RKO (cell line): ENCODE results near the gene CRADD.
"Not testable (repeated sequence)": the region's sequence is repeated elsewhere in the genome, so short reads cannot be mapped to it uniquely, and the experiment has no call there.

ENCODE experiments used
- DNase-seq: peaks from one replicate; pipeline ENCODE4 v3.0.0-alpha.2; 2016; ENCODE audit warnings: low spot score

CRADD gene

DNA sequence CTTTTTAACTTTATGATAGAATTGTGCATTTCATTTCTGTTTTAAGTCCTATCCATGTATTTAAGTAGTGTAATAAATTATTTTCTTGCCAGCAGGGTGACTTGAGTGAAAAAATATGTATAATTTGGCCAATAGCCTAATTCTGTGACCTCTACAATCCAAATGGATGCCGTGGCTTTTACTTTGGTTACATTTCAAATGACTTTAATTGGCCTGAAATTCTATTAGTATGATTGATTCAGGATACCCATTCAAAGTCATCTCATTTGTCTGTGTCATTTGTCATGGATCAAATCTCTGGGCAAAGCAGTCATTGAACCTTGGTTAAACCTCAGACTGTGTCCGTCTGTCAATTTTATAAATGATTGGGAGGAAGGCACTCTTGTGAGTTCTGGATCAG is 29.6 kb downstream of the CRADD start:
- DNase-seq, result no peak

DNA sequence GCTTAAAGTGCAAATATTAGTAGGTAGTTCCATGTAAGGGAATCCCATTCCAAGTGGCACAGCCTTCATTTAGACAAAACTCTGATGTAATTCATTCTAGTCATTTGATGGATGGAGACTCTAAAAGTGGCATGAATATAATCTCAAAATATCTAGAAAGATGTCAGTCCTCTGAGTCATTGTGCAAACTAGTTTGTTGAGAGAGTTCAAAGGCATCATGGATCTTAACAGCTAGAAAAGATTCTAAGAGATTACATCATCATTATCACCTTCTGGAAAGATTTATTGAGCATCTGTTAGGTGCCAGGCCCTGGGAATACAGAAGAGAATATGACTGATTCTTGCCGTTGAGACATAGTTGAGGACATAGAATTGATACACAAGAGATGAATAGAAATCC is 30.7 kb downstream of the CRADD start:
- DNase-seq, result peak; percentile 61

DNA sequence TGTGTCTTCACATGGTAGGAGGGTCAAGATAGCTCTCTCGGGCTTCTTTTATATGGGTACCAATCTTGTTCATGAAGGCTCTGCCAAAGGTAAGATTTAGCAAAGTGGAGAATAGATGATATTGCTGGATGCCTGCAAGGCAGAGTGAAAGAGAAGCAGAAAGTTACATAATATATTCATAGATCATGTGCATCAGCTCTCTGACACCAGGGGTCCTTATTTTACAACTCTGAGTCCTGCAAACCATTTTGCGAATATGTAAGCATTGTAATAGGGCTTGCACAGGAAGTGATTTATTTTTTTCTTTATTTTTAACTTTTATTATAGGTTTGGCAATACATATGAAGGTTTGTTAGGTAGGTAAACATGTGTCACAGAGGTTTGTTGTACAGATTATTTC is 31.8 kb downstream of the CRADD start:
- DNase-seq, result no peak

DNA sequence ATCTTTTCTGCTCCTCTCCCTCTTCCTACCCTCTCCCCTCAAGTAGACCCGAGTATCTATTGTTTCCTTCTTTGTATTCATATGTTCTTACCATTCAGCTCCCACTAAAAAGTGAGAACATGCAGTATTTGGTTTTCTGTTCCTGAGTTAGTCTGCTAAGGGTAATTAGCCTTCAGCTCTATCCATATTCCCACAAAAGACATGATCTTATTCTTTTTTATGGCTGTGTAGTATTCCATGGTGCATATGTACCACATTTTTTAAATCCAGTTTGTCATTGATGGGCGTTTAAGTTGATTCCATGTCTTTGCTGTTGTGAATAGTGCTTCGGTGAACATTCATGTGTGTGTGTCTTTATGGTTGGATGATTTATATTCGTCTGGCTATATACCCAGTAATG is 32.2 kb downstream of the CRADD start:
- DNase-seq, result no peak

DNA sequence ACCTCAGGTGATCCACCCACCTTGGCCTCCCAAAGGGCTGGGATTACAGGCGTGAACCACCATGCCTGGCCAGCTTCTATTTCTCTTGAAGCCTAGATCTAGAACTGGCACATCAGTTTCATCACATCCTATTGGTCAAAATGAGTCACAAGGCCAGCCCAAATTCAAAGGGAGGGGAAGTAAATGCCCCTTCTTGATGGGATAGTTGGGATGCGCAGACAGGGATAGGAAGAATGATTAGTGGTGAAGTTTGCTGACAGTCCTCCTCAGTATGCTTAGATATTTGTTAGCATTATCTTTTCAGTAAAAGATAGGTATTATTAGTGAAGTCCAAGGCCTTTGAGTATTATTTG is 33.4 kb downstream of the CRADD start:
- no peak for DNase-seq

DNA sequence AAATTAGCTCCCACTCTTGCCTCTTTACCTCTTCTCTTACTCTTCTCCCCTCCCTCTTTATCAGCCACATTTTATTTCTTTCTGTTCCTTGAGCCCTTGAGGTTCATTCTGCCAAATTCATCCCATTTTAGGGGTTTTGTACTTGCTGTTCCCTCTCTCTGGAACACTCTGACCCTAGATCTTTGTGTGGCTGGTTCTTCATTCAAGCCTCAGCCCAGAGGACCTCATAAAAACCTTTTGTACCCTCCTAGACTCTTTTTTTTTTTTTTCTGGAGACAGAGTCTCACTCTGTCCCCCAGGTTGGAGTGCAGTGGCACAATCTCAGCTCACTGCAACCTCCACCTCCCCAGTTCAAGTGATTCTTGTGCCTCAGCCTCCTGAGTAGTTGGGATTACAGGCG is 34.3 kb downstream of the CRADD start:
- not testable (repeated sequence) for DNase-seq

DNA sequence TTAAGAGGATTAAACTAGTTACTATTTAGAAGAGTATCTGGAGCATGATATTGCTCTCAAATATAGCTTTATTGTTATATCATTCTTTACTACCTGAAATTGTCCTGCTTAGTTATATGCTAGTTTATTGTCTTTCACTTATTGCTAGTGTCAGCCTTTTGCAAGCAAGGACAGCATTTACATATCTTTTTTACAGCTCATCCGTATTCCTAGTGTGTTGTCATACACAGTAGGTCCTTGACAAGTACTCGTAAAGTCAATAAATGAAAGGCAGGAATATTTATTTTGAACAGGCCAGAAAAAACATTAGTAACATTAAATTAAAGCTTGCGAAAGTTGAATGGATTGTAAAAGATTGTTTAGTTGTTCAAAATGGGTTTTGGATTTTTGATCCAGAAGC is 35.0 kb downstream of the CRADD start:
- DNase-seq, result no peak

DNA sequence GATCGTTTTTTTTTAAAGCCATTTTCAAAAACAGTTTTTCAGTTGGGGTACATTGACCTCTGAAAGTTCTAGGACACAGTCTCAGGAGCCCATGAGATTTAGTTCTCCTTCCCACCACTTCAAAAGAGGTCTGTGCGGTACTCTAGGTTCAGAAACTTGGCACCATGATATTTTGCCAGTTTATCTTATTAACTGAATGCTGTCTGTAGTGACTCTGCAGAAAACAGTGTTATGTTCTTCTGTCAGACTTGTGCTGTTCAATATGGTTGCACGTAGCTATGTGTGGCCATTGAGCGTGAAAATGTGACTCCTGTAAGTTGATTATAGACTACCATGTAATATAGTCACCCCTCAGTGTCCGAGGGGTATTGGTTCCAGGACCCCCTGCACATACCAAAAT is 35.9 kb downstream of the CRADD start:
- DNase-seq, result no peak

DNA sequence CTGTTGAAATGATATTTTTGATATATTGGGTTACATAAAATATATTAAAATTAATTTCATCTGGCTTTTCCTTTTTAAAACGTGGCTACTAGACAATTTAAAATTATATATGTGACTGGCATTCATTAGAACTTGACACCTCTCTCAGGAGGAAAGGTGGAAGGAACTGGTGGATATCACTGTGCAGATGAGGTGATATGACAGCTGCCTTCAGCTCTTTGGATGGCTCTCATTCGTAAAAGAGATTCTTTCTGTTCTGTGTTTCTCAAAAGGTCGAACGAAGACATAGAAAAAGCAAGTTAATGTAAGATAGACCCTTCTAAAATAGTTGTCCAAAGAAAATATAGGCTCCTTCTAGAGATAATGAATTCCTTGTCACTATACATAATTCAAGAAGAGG is 36.6 kb downstream of the CRADD start:
- no peak for DNase-seq

DNA sequence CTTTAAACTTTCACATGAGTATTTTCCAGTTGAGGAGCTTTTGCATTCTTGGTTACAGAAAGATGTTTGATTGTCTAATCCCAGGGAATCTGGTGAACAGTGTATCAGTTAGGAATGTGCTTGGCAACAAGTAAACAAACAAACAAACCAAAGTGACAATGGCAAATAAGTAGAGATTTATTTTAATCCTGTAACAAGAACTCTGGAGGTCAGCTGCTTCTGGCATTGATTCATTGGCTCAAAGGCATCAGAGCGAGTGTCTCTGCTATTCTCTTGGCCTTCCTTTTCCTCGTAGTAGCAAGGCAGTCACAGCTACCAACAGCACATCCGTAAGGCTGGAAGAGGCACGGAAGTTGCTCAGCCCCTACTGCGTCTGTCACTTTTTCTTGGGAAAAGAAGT is 37.2 kb downstream of the CRADD start:
- no peak for DNase-seq

DNA sequence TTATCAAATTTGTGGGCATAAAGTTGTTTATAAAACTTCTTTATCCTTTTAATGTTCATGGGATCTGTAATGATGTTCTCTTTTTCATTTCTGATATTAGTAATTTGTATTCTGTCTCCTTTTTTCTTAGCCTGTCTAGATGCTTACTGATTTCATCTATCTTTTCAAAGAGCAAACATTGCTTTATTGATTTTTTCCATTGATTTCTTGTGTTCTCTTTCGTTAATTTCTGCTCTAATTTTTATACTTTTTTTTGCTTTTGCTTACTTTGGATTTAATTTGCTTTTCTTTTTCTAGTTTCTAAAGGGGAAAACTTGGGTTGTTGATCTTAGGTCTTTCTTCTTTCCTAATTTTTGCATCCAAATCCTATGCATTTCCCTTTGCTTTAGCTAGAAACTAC is 42.5 kb downstream of the CRADD start:
- no peak for DNase-seq

DNA sequence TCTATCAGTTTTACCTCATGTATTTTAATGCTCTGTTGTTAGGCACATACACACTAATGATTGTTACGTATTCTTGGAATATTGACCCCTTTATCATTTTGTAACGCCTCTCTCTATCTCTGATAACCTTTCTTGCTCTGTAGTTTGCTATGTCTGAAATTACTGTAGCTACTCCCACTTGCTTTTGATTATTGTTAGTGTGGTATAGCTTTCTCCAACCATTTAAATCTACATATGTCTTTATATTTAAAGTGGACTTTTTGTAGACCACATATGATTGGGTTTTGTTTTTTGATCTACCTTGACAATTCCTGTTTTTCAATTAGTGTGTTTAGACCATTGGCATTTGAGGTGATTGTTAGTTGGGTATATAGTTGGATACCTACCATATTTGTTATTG is 43.4 kb downstream of the CRADD start:
- DNase-seq, result no peak

DNA sequence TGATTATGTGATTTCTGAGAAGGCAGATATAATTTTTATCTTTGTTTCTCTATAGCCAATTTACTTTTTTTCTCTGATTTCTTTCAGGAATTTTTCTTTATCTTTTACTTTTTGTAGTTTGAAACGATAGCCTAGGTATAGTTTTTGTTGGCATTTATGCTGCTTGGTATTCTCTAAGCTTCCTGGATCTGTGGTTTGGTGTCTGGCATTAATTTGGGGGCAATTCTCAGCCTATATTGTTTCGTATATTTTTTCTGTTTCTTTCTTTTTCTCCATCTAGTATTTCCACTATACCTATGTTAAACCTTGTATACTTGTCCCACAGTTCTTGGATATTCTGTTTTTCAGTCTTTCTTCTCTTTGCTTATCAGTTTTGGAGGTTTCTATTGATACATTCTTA is 45.0 kb downstream of the CRADD start:
- DNase-seq, result no peak

DNA sequence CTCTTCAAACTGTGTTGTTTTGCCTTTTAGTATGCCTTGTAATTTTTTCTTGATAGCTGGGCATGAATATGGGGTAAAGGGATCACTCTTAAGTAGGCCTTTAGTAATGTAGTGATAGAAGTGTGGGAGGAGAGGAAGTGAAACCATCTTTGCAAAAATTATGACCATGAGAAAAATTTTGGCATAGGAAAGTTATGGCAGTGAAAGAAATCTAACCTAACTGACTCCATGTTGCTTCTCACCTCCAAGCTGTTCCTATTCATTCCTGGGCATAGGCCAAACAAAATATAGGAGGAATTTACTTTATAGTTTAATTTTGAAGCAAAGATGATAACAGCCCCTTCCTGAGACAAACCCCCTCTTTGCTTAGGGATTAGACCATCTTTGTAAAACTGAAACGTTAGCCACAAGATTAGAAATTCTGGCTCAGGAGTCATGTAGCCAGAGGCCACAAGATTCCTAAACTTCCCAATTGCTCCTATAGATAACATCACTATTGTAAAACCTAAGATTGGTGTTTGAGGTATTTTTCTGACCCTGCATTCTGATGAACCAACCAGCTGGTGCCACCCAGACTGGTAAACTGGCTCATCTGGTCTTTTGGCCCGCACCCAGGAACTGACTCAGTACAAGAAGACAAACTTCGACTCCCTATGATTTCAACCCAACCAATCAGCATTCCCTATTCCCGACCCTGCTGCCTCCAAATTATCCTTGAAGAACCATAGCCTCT is 45.8 kb downstream of the CRADD start:
- peak; percentile 25 for DNase-seq

DNA sequence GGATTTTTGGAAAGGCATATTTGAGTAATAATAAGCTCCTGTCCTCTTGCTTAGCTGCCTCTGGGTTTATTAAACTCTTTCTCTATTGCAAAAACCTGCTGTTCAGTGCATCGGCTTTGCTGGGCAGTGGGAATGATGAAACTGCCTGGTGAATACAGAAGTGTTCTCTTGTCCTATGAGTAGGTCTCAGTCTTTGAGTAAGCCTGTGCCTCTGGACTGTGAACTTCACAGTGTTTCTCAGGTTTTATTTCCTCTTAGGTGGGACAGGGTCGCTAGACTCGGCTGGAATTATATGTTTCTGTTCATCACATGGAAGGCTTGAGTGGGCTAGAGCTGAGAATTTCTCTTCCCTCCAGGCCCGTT is 46.4 kb downstream of the CRADD start:
- DNase-seq, result no peak

DNA sequence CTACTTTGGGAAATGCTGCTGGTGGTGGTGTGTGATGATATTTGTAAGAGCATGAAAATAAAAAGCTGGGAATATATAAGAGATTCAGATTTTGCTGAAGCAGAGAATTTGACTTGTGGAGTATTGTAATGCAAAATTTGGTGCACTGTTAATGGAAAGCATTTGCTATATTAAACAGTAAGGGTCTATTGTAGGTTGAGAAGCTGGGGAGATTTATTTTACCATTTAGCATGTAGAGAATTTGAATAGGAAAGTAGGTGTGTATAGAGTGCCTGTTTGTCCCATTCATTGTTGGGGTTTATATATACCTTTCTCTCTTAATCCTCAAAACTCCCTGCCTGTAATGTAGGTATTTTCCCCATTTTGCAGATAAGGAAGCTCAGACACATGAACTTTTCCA is 48.4 kb downstream of the CRADD start:
- DNase-seq, result no peak

DNA sequence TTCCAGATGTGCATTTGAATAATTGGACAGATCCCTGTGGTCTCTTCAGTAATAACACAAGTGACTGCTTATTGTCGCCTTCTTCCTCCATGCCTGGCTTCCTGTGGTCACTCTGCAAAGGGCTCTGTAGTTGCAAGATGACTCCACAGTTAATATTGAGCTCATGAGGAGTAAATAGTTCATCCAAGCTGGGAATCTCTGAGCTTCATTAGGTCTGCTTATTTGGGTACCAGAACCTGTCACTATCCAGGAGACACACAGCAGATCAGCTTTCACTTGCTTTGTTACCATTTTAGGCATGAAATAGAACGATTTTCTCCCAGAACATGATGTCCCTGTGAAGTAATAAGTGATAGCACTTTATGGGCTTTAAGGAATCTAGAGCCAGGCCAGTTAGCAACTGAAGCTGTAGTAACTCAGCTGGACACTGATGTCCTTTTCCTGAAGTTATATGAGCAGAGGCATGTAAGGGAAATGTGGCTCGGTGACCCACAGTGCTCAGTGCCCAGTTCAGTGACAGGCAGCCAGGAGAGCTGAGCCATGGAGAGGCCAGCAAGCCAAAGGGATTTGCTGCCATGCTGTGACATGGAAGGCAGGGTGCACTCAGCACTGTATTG is 50.1 kb downstream of the CRADD start:
- DNase-seq, result no peak

DNA sequence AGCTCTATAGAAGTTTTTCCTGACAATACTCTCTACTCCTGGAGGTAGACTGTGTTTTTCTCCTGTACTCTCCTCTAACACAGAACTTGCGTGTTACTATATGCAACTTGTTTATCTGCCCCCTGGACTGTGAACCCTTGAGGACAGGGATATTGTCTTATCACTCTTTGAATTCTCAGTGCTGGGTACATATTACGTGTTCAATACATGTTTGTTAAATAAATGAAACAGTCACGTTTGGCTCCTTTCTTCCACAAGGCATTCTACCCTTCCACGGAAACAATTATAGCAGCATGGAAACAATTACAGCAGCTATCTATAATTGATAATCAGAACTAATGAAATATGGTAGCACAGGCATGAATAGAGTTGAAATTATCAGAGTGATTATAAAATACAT is 50.7 kb downstream of the CRADD start:
- no peak for DNase-seq

DNA sequence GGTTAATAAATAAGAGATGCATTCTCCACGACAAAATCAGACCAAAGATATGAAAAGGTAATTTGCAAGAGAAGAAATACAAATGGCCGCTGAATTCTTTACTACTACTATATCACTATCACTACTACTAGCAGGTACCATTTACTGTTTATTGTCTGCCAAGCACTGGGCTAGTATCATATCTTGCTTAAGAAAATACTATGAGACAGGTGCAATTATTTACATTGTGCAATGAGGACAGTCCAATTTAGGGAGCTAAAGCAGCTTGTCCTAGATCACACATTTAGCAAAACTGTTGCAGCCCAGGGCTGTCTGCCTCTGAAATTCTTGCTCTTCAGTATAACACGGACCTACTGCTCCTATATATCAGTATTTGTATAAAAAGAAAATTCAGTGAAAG is 52.8 kb downstream of the CRADD start:
- no peak for DNase-seq

DNA sequence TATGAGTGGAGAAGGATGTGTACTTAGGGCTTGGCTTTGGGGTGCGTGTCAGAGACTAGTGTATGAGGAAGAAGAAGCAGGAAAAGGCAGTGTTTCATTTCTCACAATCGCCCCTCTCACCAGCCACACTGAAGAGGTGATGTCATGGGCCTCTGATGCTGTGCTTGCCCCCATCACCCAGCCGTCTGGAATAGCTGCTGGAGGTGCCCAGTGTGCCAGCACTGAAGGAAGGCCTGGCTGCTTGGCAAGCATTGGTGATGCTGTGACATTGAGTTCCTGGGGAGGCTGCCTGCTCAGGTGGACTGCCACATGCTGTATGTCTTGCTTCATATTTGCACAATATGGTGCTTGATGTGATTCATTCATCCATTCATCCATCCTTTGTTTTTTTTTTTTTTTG is 56.2 kb downstream of the CRADD start:
- no peak for DNase-seq

DNA sequence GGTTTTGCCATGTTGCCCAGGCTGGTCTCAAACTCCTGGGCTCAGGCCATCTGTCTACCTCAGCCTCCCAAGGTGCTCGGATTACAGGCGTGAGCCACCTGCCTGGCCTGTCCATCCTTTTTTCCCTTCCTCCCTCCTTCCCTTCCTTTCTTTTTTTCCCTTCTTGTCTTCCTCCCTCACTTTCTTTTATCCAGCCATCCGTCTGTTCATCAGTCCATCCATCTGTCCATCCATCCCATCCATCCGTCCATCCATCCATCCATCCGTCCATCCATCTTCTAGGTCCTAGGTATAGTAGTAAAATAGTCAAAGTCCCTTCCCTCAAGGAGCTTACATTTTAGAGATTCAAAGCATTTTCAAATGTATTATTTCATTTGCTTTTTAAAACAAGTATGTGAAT is 56.8 kb downstream of the CRADD start:
- DNase-seq, result no peak

DNA sequence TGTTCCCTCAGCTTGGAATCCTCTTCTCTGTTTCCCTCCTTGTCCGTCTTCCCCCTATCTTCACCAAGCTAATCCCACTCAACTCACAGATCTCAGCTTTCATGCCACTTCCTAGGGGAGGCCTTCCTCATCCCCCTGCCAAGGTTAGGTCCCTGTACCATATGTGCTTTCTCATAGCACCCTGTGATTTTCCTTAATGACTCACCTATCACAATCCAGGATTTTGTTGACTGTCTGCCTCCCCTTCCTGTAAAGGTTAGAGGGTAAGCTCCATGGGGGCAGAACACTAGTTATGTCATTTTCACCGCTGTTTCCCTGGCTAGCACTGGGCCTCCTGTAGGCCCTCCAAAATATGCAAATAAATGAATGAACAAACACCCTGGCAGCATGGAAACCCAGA is 57.6 kb downstream of the CRADD start:
- DNase-seq, result no peak

DNA sequence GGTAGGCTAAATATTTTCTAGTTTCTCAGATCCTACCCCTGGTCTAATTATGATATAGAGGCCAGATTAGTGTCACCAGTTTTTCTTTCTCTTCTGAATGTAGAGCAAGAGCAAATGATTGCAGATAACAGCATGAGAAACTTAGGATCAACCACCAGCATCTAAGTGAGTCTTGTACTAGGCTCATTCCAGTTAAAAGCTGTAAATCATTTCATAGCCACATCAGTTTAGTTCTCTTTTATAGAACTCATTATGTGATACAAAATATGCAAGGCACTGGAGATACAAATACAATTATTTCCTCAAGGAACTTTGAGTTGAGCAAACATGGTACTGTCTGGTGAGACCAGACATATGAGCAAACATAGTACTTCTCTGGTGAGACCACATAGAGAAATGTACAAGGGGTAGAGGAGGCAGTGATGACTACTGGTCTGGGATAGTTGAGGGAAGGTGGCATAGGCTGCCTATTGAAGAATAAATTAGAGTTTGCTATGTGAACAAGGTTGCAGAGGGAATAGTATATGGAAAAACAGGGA is 59.5 kb downstream of the CRADD start:
- no peak for DNase-seq
